ENCODE data around the gene UBE2I.

UBE2I gene

GRCh38 chr16:1364510-1364909 lies 55.1 kb downstream of the UBE2I start:
- DNase-seq = no peak

- DNase-seq = no peak
Observed at GRCh38 chr16:1366060-1366711, 56.8 kb downstream of the UBE2I start.

GRCh38 chr16:1366712-1367299 lies 57.4 kb downstream of the UBE2I start:
- no peak for DNase-seq

- no peak for DNase-seq
Observed at GRCh38 chr16:1367486-1368174, 58.2 kb downstream of the UBE2I start.

GRCh38 chr16:1371054-1371978 lies 61.9 kb downstream of the UBE2I start:
- no peak for DNase-seq

GRCh38 chr16:1372292-1372950 lies 63.0 kb downstream of the UBE2I start:
- DNase-seq = no peak

GRCh38 chr16:1374418-1375297 lies 65.2 kb downstream of the UBE2I start:
- DNase-seq = no peak

- no peak for DNase-seq
Observed at GRCh38 chr16:1375298-1375640, 65.8 kb downstream of the UBE2I start.

- no peak for DNase-seq
Observed at GRCh38 chr16:1375741-1376410, 66.4 kb downstream of the UBE2I start.
